ENCODE results near the gene SCYGR8. TPM values are rescaled to one million over a fixed set of nuclear protein-coding genes. Genes with fewer than 3 reads are reported as not detected.

SCYGR8 gene
- total RNA-seq, 1 experiment from 2014 or later: not detected

- no peak for TF ChIP-seq RAD21 (IDR thresholded peaks at IDR 0.05; ENCODE audit: low read depth)
Measured at GRCh38 chr2:227774895-227775842, 29.5 kb downstream of the SCYGR8 start (continued).

- H3K9ac ChIP-seq (ENCODE audit: low read length): no peak overlapping the region
- no peaks in the 10 kb centered on the region for H3K9me3 ChIP-seq (ENCODE audit: control insufficient read depth in 1 of 2, insufficient read depth in 1 of 2, low read depth in 1 of 2, low read length in 2 of 2)
- DNase-seq (ENCODE audit: low read depth, low spot score) (no peak), ATAC-seq (no peak)
- intact Hi-C loops (cut with micrococcal nuclease): no loop called here
- H3K79me2 ChIP-seq (ENCODE audit: insufficient read depth, low read length): no peaks in the 10 kb centered on the region
- POLR2A ChIA-PET: no interaction called here
- no peaks in the 10 kb centered on the region for H4K20me1 ChIP-seq (ENCODE audit: insufficient read depth)
- no peak overlapping the region for H2AFZ ChIP-seq (ENCODE audit: low read depth, low read length, poor library complexity, severe bottlenecking)
- H3K4me3 ChIP-seq (replicated peaks in 1 of 2; ENCODE audit: low read depth in 1 of 2, low read length in 2 of 2): no peak overlapping the region
- RAD21 ChIA-PET (ENCODE audit: low non-redundant PET in 1 of 2, low total read pairs in 2 of 2, uncharacterized antibody in 2 of 2, unreplicated experiment in 2 of 2): no interaction called here
- CTCF ChIA-PET: interaction anchor here (0.8 kb wide), 1 partner anchor 81 kb away, joined by 3 read pairs; no protein-coding TSS in a partner anchor
- TF ChIP-seq JUND (IDR thresholded peaks at IDR 0.05) (no peak), EGR1 (IDR thresholded peaks at IDR 0.05; ENCODE audit: low read depth) (no peak), YY1 (IDR thresholded peaks at IDR 0.05; ENCODE audit: extremely low read depth, insufficient replicate concordance, low read depth, low read length) (no peak)
- H3K36me3 ChIP-seq (ENCODE audit: control insufficient read depth in 1 of 2, insufficient read depth in 2 of 2, low read length in 2 of 2): no peaks in the 10 kb centered on the region
- no peaks in the 10 kb centered on the region for H3K27me3 ChIP-seq (ENCODE audit: insufficient read depth, low read length)
- H3K27ac ChIP-seq (ENCODE audit: low read depth, low read length): no peak overlapping the region
- no peaks in the 10 kb centered on the region for H3K4me1 ChIP-seq (ENCODE audit: control insufficient read depth in 1 of 2, insufficient read depth in 2 of 2, low read length in 2 of 2)
- H3K9me2 ChIP-seq (ENCODE audit: insufficient read depth): no peaks in the 10 kb centered on the region
- no peak overlapping the region for H3K4me2 ChIP-seq (ENCODE audit: low read length)
- no TSS peak for BruUV-seq (replicated peaks)
Measured at GRCh38 chr2:227780981-227781615, 35.4 kb downstream of the SCYGR8 start.

- H3K4me3 ChIP-seq (replicated peaks in 1 of 2; ENCODE audit: low read depth in 1 of 2, low read length in 2 of 2): no peak overlapping the region
- TF ChIP-seq TCF7L2 (IDR thresholded peaks at IDR 0.05; ENCODE audit: borderline replicate concordance, extremely low read depth, insufficient read depth, insufficient read length): no peak
- TF ChIP-seq CEBPB (IDR thresholded peaks at IDR 0.05; ENCODE audit: low read depth): no peak
- TF ChIP-seq RAD21 (IDR thresholded peaks at IDR 0.05; ENCODE audit: low read depth): no peak
- no peak for TF ChIP-seq SIN3A (IDR thresholded peaks at IDR 0.05; ENCODE audit: low read depth)
- no peak for TF ChIP-seq ZBTB33 (IDR thresholded peaks at IDR 0.05; ENCODE audit: extremely low read depth, insufficient replicate concordance, low read length)
- no peak for TF ChIP-seq POLR2A (IDR thresholded peaks at IDR 0.05; ENCODE audit: borderline replicate concordance, extremely low read depth, insufficient read depth, insufficient read length)
- TF ChIP-seq MAX (IDR thresholded peaks at IDR 0.05): no peak
- no peak for TF ChIP-seq EZH2phosphoT487 (IDR thresholded peaks at IDR 0.05; ENCODE audit: borderline replicate concordance)
- no peak for TF ChIP-seq EGR1 (IDR thresholded peaks at IDR 0.05; ENCODE audit: low read depth)
- no peak for TF ChIP-seq FOSL1 (IDR thresholded peaks at IDR 0.05; ENCODE audit: low read depth)
- TF ChIP-seq ELF1 (IDR thresholded peaks at IDR 0.05; ENCODE audit: borderline replicate concordance, low read depth): no peak
- no peak for TF ChIP-seq SP1 (IDR thresholded peaks at IDR 0.05; ENCODE audit: low read depth)
- no peak for TF ChIP-seq EZH2 (IDR thresholded peaks at IDR 0.05)
- no peak for TF ChIP-seq ZFX (IDR thresholded peaks at IDR 0.05)
Measured at GRCh38 chr2:227781841-227782240, 36.1 kb downstream of the SCYGR8 start.

More at GRCh38 chr2:227781841-227782240, 36.1 kb downstream of the SCYGR8 start:
- no TSS peak for BruUV-seq (replicated peaks)
- ChIA-PET CTCF (interaction anchor here (0.8 kb wide), 1 partner anchor 81 kb away, joined by 3 read pairs; no protein-coding TSS in a partner anchor), RAD21 (ENCODE audit: low non-redundant PET in 1 of 2, low total read pairs in 2 of 2, uncharacterized antibody in 2 of 2, unreplicated experiment in 2 of 2) (no interaction called here), POLR2A (no interaction called here)
- Histone ChIP-seq H3K9ac (ENCODE audit: low read length) (no peak overlapping the region), H3K4me2 (ENCODE audit: low read length) (no peak overlapping the region), H3K9me3 (ENCODE audit: control insufficient read depth in 1 of 2, insufficient read depth in 1 of 2, low read depth in 1 of 2, low read length in 2 of 2) (no peaks in the 10 kb centered on the region), H2AFZ (ENCODE audit: low read depth, low read length, poor library complexity, severe bottlenecking) (no peak overlapping the region), H3K27me3 (ENCODE audit: insufficient read depth, low read length) (no peaks in the 10 kb centered on the region), H3K36me3 (ENCODE audit: control insufficient read depth in 1 of 2, insufficient read depth in 2 of 2, low read length in 2 of 2) (no peaks in the 10 kb centered on the region), H3K9me2 (ENCODE audit: insufficient read depth) (no peaks in the 10 kb centered on the region), H3K27ac (ENCODE audit: low read depth, low read length) (no peak overlapping the region), H3K79me2 (ENCODE audit: insufficient read depth, low read length) (no peaks in the 10 kb centered on the region), H3K4me1 (ENCODE audit: control insufficient read depth in 1 of 2, insufficient read depth in 2 of 2, low read length in 2 of 2) (no peaks in the 10 kb centered on the region), H4K20me1 (ENCODE audit: insufficient read depth) (no peaks in the 10 kb centered on the region)
- no peak for DNase-seq (ENCODE audit: low read depth, low spot score)
- ATAC-seq: no peak
- intact Hi-C loops (cut with micrococcal nuclease): no loop called here

All from HCT116 (cell line).